ENCODE data around the gene OSBPL3.

GRCh38 chr7:24991353-24991752 is 11.4 kb upstream of the OSBPL3 start:
- no peak for TF ChIP-seq CTCF (IDR thresholded peaks at IDR 0.05; ENCODE audit: extremely low read depth in 1 of 2, insufficient read depth in 1 of 2, low read depth in 1 of 2, low read length in 2 of 2)
- TF ChIP-seq POLR2A (IDR thresholded peaks at IDR 0.05; ENCODE audit: low read depth, low read length): no peak
- TF ChIP-seq EZH2 (IDR thresholded peaks at IDR 0.05; ENCODE audit: borderline replicate concordance, low read depth, low read length, severe bottlenecking): no peak
- TF ChIP-seq MAX (IDR thresholded peaks at IDR 0.05; ENCODE audit: insufficient read depth, insufficient read length): no peak
- no peak for TF ChIP-seq JUN (IDR thresholded peaks at IDR 0.05; ENCODE audit: borderline replicate concordance, insufficient read depth, insufficient read length, low read depth)
- TF ChIP-seq FOS (IDR thresholded peaks at IDR 0.05; ENCODE audit: borderline replicate concordance, insufficient read depth, low read length): no peak

Measured in endothelial cell of umbilical vein (primary cell).